Posterior cingulate gyrus (tissue), 11 donors: ENCODE results near the gene PMPCB.
"Not testable (repeated sequence)": the region's sequence is repeated elsewhere in the genome, so short reads cannot be mapped to it uniquely, and the experiment has no call there.

Experiments used
- DNase-seq, 10 donors: peaks; one replicate each; pipeline versions ENCODE4 v3.0.0 to v3.0.0-alpha.2; 2020 to 2021; ENCODE audit warnings: mixed read lengths in 3 of 10
- intact Hi-C: fragments of 100-400 bp; cut with DNase I; formaldehyde crosslinking; loops from one replicate; pipeline ENCODE4 v1.15.1; 2023

The PMPCB gene

GRCh38 chr7:103296901-103297836, at the start of gene PMPCB:
Gene PMPCB (plus strand): TSS chr7:103297435. CDS start chr7:103297460, 25 bp downstream.
- DNase-seq, result peak; percentile 93 to 99 (median 98)
- intact Hi-C loops, result loop anchor here (5.0 to 10.0 kb wide), 2 partner anchors 45 to 108 kb away; partner anchors contain the start of gene DNAJC2

- intact Hi-C loops, DNase-seq: not testable (repeated sequence)
These were observed 43.3 kb upstream of the PMPCB start for GRCh38 chr7:103253699-103254506.

GRCh38 chr7:103264054-103264453, 33.2 kb upstream of the PMPCB start:
- intact Hi-C loops, DNase-seq: not testable (repeated sequence)

GRCh38 chr7:103266229-103266628, 31.0 kb upstream of the PMPCB start:
- DNase-seq, result not testable (repeated sequence)

GRCh38 chr7:103273374-103273773, 23.9 kb upstream of the PMPCB start:
- DNase-seq, intact Hi-C loops: not testable (repeated sequence)

More at GRCh38 chr7:103266229-103266628, 31.0 kb upstream of the PMPCB start:
- intact Hi-C loops, result not testable (repeated sequence)

- DNase-seq, result peak in 1 of 10 donors; percentile 81
- intact Hi-C loops, result not testable (repeated sequence)
These were observed 22.4 kb upstream of the PMPCB start for GRCh38 chr7:103274867-103275266.

- DNase-seq, intact Hi-C loops: not testable (repeated sequence)
These were observed 19.0 kb upstream of the PMPCB start for GRCh38 chr7:103278195-103278594.

- DNase-seq, result peak in 4 of 10 donors; percentile 21 to 30 (median 28)
These were observed 17.6 kb upstream of the PMPCB start for GRCh38 chr7:103279636-103279962.

GRCh38 chr7:103279963-103280802, 17.1 kb upstream of the PMPCB start:
- peak; percentile 72 to 97 (median 86) for DNase-seq

More at GRCh38 chr7:103279636-103279962, 17.6 kb upstream of the PMPCB start:
- intact Hi-C loops, result not testable (repeated sequence)

GRCh38 chr7:103280803-103281155, 16.5 kb upstream of the PMPCB start:
- intact Hi-C loops, result not testable (repeated sequence)
- peak in 9 of 10 donors; percentile 13 to 85 (median 34) for DNase-seq

More at GRCh38 chr7:103279963-103280802, 17.1 kb upstream of the PMPCB start:
- intact Hi-C loops, result not testable (repeated sequence)

- intact Hi-C loops, DNase-seq: not testable (repeated sequence)
These were observed 14.3 kb upstream of the PMPCB start for GRCh38 chr7:103282802-103283427.

- DNase-seq, result no peak
- intact Hi-C loops, result loop anchor here (10.0 kb wide), 1 partner anchor 113 kb away; no protein-coding TSS in a partner anchor
These were observed 5.1 kb upstream of the PMPCB start for GRCh38 chr7:103292122-103292521.

GRCh38 chr7:103293526-103293925, 3.7 kb upstream of the PMPCB start:
- intact Hi-C loops, result loop anchor here (10.0 kb wide), 1 partner anchor 111 kb away; no protein-coding TSS in a partner anchor
- no peak for DNase-seq

GRCh38 chr7:103297837-103298179, 573 bp downstream of the PMPCB start:
- intact Hi-C loops, result loop anchor here (5.0 to 10.0 kb wide), 2 partner anchors 44 to 107 kb away; partner anchors contain the start of gene DNAJC2
- DNase-seq, result no peak

GRCh38 chr7:103299660-103300059, 2.4 kb downstream of the PMPCB start:
- no peak for DNase-seq
- intact Hi-C loops, result loop anchor here (5.0 to 10.0 kb wide), 2 partner anchors 43 to 105 kb away; partner anchors contain the start of gene DNAJC2

GRCh38 chr7:103301441-103301840, 4.2 kb downstream of the PMPCB start:
- intact Hi-C loops, result no loop called here
- no peak for DNase-seq

- intact Hi-C loops, result no loop called here
- no peak for DNase-seq
These were observed 10.4 kb downstream of the PMPCB start for GRCh38 chr7:103307503-103308231.

GRCh38 chr7:103314852-103315251, 17.6 kb downstream of the PMPCB start:
- no peak for DNase-seq
- intact Hi-C loops, result no loop called here
